Activated naive CD4-positive, alpha-beta T cell treated with anti-CD3 and anti-CD28 coated beads, Interleukin-2, amount 50 U/mL, for 72 hours (primary cell): Measurements from ENCODE around the gene PYM1. TPM values are rescaled to one million over a fixed set of nuclear protein-coding genes. Genes with fewer than 3 reads are reported as not detected.

Experiments
- ATAC-seq, 2 donors: fragments of 150-1000 bp; cut with Tn5 transposase; 2 replicates each; pipeline ENCODE4 v1.10.0; 2021; ENCODE audit warnings: mild to moderate bottlenecking in 2 of 2, moderate library complexity in 2 of 2
- DNase-seq, 2 donors: peaks; one replicate each; pipeline ENCODE4 v3.0.0; 2021 to 2022; ENCODE audit warnings: low spot score in 2 of 2
- H3K27ac Mint-ChIP-seq, 2 donors: one replicate each; pipeline ENCODE4 v1.8.0; 2022; ENCODE audit warnings: mild to moderate bottlenecking in 2 of 2, mixed read lengths in 2 of 2
- H3K36me3 Mint-ChIP-seq, 2 donors: one replicate each; pipeline ENCODE4 v1.8.0; 2022; ENCODE audit warnings: mixed read lengths in 2 of 2
- H3K9me3 Mint-ChIP-seq, 2 donors: one replicate each; pipeline ENCODE4 v1.8.0; 2022; ENCODE audit warnings: mixed read lengths in 2 of 2
- total RNA-seq, 2 donors: library from RNA; stranded (reverse); gene quantifications; one replicate each; pipeline ENCODE4 v1.2.3, GENCODE V29; 2022

The PYM1 gene
- total RNA-seq, 2 donors from 2014 or later: 18.9 to 32.9 TPM

DNA sequence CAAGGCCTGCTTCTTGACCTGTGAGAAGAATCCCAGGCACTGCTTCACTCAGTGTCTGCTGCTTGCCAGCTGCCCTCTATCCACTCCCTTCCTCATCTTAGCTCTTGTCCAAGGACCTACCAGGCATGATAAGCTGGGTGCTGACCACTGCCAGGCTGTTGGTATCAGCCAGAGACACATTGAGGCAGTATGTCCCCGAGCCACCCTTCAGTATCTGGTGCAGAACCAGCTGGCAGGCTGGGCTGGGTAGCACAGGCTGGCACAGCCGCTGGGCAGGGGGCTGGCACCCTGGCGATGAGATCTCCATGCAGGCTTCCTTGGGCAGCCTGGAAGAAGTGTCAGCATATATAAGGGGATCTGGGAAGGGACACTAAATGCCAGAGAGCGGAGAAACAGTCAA, 27.6 kb upstream of the PYM1 start:
- H3K36me3 Mint-ChIP-seq: peaks cover 5 to 18% of the 10 kb centered on the region in 2 donors
- ATAC-seq (peak in 1 of 2 donors; percentile 8), DNase-seq (no peak)
- no peaks in the 10 kb centered on the region for H3K9me3 Mint-ChIP-seq
- peak overlapping the region; percentile 14 to 19 for H3K27ac Mint-ChIP-seq

DNA sequence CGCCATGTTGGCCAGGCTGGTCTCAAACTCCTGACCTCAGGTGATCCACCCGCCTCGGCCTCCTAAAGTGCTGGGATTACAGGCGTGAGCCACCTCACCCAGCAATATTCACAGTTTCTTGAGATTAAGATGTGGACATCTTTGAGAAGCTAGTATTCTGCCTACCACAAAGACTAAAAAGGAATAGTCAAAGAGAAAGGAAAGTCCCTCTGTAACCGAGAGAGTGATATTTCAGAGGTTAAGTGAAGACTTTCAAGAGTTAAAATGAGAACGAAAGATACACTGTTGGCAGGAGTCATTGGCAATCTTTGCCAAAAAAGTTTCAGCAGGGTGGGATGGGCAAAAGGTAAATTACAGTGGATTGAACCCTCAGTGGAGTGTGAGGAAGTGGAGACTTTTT, 18.9 kb upstream of the PYM1 start:
- Mint-ChIP-seq H3K36me3 (peaks cover 29 to 65% of the 10 kb centered on the region in 2 donors), H3K27ac (peak overlapping the region; percentile 81 to 83), H3K9me3 (no peaks in the 10 kb centered on the region)
- DNase-seq: no peak
- peak; percentile 85 to 90 for ATAC-seq

DNA sequence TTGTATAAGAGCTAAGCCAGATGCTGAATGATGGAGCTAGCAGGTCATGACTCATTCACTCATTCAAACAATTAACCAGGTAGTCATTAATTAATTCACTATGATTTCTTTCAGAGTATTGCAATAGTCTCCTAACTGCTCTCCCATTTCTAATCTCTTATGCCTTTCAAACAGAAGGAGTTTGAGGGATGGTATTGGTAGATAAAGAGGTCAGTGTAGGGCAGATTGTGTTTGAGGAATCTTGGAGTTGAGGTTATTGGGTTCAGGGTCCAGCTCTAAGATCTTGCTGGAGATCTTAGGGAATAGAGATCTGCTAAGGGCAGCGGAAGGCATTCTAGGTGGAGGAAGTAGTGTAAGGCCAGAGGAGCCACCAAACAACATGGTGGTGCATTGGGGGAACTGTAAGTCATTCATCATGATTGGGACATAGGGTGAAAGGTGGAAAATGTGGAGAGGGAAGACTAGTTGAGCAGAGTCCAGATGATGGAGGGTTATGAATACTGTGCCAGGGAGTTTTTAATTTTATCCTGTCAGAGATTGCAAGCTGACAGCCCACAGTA, 15.0 kb upstream of the PYM1 start:
- Mint-ChIP-seq H3K27ac (peak overlapping the region; percentile 7 to 10), H3K36me3 (peaks cover 36 to 71% of the 10 kb centered on the region in 2 donors), H3K9me3 (no peaks in the 10 kb centered on the region)
- no peak for ATAC-seq
- no peak for DNase-seq

DNA sequence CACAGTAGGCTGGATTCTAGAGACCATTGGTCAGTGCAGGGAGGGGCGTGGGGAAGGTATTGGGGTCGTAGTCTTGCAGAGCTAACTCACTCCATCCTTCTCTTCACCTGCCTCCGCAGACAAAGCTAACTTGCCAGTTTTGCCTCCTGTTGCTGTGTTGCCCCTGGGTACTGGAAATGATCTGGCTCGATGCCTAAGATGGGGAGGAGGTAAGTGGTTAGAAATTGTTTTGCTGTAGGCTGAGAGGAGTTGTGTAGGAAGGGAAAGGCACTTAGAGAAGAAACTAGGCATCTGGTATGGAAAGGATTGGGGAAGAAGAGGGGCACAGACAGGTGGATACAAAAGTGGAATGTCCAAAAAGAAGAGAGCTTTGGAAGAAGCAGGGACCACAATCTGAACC, 14.4 kb upstream of the PYM1 start:
- Mint-ChIP-seq H3K9me3 (no peaks in the 10 kb centered on the region), H3K27ac (peak overlapping the region; percentile 10 to 41), H3K36me3 (peaks cover 42 to 66% of the 10 kb centered on the region in 2 donors)
- ATAC-seq: no peak
- DNase-seq: no peak

DNA sequence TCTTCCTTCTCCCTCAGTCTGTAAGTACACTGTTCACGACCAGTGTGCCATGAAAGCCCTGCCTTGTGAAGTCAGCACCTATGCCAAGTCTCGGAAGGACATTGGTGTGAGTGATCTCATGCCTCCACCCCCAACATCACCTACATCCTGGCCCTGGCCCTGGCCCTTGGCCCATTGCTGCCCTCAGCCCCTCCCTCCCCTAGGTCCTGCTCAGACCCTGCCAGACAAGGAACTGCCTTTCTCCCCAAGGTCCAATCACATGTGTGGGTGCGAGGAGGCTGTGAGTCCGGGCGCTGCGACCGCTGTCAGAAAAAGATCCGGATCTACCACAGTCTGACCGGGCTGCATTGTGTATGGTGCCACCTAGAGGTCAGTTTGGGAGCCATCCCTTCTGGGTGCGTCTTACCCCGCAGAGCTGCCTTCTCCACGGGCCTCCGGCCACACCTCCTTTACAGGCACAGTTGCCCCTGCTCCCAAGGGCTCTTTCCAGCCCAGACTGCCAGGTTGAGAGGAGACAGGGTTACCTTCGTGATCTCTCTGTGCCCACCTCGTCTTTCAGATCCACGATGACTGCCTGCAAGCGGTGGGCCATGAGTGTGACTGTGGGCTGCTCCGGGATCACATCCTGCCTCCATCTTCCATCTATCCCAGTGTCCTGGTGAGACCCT, 12.5 kb upstream of the PYM1 start:
- ATAC-seq: peak; percentile 72 to 81
- no peaks in the 10 kb centered on the region for H3K9me3 Mint-ChIP-seq
- peak overlapping the region; percentile 46 to 62 for H3K27ac Mint-ChIP-seq
- peak; percentile 82 to 84 for DNase-seq
- H3K36me3 Mint-ChIP-seq: peaks cover 44 to 47% of the 10 kb centered on the region in 2 donors

DNA sequence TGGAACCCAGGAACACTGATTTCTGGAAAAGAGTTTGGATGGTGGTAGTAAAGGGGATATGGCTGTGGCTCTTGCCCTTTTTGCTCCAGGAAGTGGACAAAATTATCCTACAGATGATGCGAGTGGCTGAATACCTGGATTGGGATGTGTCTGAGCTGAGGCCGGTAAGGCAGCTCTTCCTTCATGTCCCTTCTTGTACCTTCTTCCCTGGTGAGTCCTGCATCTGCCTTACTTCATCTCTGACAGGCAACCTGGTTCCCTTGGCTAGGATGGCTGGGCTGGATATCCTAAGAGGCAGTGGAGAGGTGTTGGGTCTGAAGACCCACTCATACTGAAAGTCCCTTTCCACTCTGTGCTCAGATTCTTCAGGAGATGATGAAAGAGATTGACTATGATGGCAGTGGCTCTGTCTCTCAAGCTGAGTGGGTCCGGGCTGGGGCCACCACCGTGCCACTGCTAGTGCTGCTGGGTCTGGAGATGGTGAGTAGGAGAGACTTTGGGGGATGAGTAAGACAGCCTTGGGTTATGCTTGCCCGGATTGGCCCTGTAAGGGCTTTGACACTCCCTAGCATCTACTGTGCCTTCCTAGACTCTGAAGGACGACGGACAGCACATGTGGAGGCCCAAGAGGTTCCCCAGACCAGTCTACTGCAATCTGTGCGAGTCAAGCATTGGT, 11.3 kb upstream of the PYM1 start:
- peak in 1 of 2 donors; percentile 28 for DNase-seq
- peak; percentile 65 to 71 for ATAC-seq
- Mint-ChIP-seq H3K9me3 (no peaks in the 10 kb centered on the region), H3K27ac (peak overlapping the region; percentile 62 to 70), H3K36me3 (peaks cover 38 to 48% of the 10 kb centered on the region in 2 donors)

DNA sequence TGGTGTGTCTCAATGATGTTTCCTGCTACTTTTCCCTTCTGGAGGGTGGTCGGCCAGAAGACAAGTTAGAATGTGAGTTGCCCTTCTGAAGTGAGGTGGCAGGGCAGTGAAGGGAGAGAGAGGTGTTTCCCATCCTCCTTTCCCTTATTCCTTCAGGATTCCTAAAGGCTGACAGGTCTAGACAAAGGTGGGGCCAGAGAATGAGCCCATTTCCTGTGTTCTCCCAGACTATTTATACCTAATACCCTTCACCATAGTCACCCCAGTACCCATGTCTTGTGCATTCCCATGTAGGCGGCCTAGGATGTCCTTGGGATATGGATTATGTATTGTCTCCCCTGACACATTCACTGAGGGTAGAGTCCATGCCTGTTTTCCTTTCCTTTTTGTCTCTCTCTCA, 10.3 kb upstream of the PYM1 start:
- DNase-seq (no peak), ATAC-seq (no peak)
- Mint-ChIP-seq H3K36me3 (peaks cover 35 to 44% of the 10 kb centered on the region in 2 donors), H3K27ac (peak overlapping the region in 1 of 2 donors; percentile 62), H3K9me3 (no peaks in the 10 kb centered on the region)

DNA sequence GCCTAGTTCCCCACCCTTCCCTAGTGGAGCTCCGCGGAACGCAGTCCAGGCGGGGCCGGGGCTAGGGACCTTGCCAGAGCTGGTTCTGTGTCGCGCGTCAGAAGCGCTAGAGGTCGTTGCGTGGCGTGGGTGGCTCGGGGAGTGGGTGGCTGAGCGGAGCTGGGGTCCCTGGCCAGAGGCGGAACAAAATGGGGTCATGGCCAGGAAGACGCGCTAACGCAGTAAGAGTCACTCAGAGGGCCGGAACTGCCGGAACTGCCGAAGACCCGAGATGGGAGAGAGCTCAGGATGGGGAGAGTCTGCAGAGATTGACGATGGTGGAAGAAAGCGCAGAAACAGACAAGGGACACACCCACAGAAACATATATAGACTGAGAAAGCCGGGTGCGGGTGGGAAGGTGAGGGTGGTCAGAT, 8.1 kb upstream of the PYM1 start:
- H3K27ac Mint-ChIP-seq: peak overlapping the region in 1 of 2 donors; percentile 97
- peak; percentile 20 to 27 for ATAC-seq
- DNase-seq: no peak
- H3K9me3 Mint-ChIP-seq: no peaks in the 10 kb centered on the region
- H3K36me3 Mint-ChIP-seq: peaks cover 42 to 49% of the 10 kb centered on the region in 2 donors

DNA sequence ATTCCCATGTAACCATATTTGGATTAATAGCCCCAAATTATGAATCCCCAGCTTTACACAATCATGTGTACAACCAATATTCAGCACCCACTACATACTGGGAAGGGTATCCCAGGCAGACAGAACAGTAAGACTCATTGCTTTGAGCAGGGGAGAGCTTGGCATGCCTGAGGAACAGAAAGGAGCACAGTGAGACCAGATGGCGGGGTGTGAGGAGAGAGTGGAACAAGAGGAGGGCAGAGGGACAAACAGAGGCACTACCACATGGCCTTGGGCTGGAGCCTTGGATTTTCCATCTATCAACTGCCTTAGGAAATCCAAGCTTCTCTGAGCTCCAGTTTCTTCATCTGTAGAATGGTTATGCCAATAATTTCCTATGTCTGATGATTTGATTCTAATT, 7.1 kb upstream of the PYM1 start:
- no peak for DNase-seq
- Mint-ChIP-seq H3K36me3 (peaks cover 37 to 39% of the 10 kb centered on the region in 2 donors), H3K27ac (peak overlapping the region; percentile 24 to 97), H3K9me3 (no peaks in the 10 kb centered on the region)
- ATAC-seq: no peak

DNA sequence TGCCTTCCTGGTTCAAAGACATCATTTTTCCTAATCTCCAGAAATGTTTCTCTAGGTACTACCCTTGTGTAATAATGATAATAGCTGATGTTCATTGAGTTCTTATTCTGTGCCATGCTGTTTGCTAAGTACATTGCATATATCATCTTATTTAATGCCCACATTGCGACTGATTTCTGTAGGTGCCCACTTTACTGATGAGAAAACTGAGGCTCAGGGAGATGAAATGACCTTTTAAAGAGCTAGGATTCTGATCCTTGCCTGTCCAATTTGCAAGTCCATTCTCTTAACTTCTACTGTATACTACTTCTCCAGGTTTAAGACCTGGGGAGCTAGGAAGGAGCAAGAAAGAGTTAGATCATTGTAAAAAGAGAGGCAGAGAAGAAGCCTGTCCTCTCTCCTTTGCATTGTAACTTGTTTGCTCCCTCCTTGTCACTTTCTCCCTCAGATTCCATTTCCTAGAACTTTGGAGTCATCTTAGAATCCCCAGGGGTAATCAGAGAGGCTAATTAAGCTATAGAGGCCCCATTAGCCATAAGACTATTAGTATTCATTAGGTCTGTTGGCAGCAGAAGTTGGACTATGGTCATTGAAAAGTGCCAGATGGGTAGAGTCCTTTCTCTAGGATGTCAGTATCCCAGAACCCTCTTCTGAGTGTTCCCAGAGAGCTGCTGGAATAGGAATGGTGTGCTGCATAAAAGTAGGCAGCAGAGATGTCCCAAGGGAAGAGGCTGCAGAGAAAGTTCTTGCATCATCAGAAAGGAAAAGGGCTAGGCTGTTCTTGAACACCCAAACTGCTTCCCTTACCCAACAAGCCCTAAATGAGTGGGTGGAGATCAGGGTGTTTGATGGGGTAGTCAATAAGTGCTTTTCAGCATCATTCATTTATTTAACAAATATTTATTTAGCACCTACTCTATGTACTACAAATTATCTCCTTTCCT, 6.4 kb upstream of the PYM1 start:
- Mint-ChIP-seq H3K36me3 (peaks cover 34 to 37% of the 10 kb centered on the region in 2 donors), H3K27ac (peak overlapping the region; percentile 82 to 97), H3K9me3 (no peaks in the 10 kb centered on the region)
- ATAC-seq (no peak), DNase-seq (no peak)

DNA sequence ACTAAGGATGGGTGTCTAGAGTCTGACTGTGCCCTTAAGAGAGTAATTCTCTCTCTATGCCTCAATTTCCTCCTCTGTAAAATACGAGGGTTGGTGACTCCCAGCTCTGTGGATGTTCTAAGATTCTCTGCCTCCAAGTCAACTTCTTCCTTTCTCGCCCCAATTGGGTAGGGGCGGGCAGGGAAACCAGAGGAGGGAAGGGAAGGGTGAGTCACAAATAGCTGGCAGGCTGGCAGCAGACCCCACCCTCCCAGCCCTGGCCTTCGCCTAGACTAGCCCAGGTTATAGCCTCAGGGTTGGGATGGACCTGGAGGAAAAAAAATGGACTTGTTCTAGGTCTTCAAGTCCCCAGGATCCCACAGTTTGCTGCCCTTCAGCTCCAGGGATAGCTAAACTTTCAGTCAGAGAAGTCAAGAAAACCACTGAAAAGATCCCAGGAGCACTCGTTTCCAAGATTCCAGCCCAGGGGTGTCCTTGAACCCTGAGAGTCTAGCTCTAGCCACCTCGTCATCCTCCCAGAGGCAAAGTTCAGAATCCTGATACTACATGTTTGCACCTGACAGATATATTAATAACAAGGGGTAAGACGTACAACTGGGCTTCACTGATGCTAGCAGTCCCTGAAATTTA, 5.6 kb upstream of the PYM1 start:
- peaks cover 30 to 37% of the 10 kb centered on the region in 2 donors for H3K36me3 Mint-ChIP-seq

DNA sequence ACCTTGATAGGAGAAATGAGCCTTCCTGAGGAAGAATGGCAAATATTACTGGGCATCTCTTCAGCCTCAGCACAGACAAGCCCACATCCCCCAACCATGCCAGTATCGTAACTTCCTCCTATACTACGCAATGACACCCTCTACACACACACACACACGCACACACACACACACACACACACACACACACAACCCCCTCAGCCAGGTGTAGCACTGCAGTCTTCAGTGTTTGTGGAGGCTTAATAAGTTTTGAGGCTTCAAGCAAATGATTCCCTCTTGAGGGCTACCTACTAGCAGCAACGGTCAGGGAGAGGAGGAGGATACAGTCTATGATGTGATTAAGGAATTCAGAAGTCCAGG, 4.8 kb upstream of the PYM1 start:
- ATAC-seq (peak in 1 of 2 donors; percentile 9), DNase-seq (no peak)
- H3K9me3 Mint-ChIP-seq: no peaks in the 10 kb centered on the region
- peaks cover 34 to 37% of the 10 kb centered on the region in 2 donors for H3K36me3 Mint-ChIP-seq
- peak overlapping the region; percentile 78 to 97 for H3K27ac Mint-ChIP-seq

More for the DNA sequence above, 5.6 kb upstream of the PYM1 start:
- ATAC-seq: peak in 1 of 2 donors; percentile 13
- Mint-ChIP-seq H3K27ac (peak overlapping the region; percentile 82 to 97), H3K9me3 (no peaks in the 10 kb centered on the region)
- no peak for DNase-seq

DNA sequence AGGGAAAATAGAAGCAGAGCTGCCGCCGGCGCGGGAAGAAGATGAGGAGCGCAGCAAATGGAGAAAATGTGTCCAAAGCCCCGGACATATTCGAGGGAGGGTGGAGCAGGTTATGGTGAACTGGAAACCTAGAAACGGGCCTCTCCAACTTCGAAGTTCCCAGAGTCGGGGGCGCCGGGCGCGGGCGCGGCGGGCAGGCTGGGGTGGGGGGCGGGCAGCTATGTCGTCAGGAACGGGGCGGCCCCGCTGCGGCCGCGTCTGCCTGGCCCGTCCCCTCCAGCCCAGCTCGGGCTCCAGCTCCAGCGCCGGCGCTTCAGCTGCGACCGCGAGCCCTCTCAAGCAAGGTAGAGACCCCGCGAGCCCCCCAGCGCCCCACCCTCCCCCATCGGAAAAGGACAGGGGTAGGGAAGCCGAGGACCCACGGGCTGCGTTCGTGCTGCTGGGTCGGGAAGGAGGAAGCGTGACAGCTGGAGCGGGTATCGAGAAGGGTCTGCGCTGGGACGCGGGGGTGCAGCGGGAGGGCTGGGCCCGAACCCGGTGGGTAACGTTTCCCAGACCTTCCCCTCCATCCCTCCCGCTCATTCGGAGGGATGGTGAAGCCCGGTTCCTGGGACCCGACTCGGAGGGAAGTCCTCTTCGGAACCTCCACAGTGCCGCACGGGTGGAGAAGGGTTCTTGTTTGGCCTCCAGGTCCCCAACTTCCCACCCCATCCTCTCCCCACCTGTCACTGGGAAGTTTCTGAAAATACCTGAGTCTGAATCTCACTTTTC, 4.3 kb upstream of the PYM1 start:
- peaks cover 33 to 42% of the 10 kb centered on the region in 2 donors for H3K36me3 Mint-ChIP-seq
- DNase-seq (peak in 1 of 2 donors; percentile 35), ATAC-seq (no peak)
- peak overlapping the region; percentile 97 to 100 for H3K27ac Mint-ChIP-seq
- no peaks in the 10 kb centered on the region for H3K9me3 Mint-ChIP-seq

DNA sequence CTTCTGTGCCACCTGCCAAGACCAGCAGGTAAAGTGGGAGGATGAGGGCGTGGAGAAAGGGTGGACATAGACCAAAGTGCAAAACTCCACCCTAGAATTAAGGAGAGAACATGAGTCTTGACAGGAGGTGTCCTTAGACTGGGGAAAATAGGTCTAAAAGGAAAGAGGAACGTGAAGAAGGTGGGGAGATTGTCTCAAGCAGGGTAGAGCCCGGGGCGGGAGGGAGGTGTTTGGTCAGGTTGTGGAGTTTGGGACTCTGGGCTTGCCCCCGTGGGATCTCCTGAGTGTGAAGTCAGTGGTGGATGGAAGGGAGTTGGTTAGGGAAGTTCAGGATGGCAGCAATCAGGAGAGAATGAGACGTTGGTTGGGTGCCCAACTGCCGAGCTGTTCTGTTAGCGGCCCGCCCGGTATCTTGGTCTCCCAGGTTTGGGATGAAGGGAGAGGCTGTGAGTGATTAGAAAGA, 3.7 kb upstream of the PYM1 start:
- Mint-ChIP-seq H3K36me3 (peaks cover 37 to 48% of the 10 kb centered on the region in 2 donors), H3K27ac (peak overlapping the region; percentile 97 to 100), H3K9me3 (no peaks in the 10 kb centered on the region)
- ATAC-seq (no peak), DNase-seq (no peak)

DNA sequence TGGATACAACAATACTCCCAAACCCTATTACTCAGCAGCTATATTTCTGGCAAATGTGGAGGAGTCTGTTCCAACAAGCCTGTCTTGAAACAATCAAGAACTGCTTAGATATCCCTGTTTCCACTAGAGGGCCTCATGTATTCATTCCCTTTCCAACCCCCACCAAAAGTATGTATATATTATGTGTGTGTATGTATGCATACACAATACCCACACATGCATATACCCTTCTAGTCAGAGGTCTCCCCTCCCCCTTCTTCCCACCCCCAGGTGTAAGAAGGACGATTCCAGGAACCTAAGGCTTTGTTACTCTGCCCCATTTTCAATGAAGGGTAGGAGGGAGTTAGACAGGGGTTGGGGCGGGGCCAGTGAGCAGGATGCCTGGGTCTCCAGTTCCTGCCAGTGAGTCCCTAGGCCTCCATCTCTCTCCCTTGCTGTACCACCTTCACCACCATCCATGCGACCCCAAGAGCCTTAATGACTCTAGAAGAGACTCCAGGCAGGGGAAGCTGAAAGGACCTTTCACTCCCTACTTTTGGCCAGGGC, 3.1 kb upstream of the PYM1 start, which contains the start of gene DGKA:
Gene DGKA, plus strand, starts transcription at position 392 of the 546 bp plus-strand sequence. CDS start 5,342 bp downstream, outside the sequence.
- Mint-ChIP-seq H3K27ac (peak within 1 kb of the TSS; percentile 97 to 100), H3K9me3 (no peaks in the 10 kb centered on the region), H3K36me3 (peaks cover 39 to 51% of the 10 kb centered on the region in 2 donors)
- DNase-seq (peak; percentile 81 to 83), ATAC-seq (peak; percentile 40 to 60)
